ENCODE measurements around the gene ZNF555.

The ZNF555 gene

GRCh38 chr19:2824129-2824528, 17.1 kb upstream of the ZNF555 start:
- Histone ChIP-seq H3K27ac (no peak overlapping the region), H3K27me3 (peaks cover 4% of the 10 kb centered on the region), H3K4me1 (ENCODE audit: control insufficient read depth in 1 of 2, insufficient read depth in 1 of 2, low read depth in 1 of 2, low read length in 1 of 2) (peaks cover 10 to 12% of the 10 kb centered on the region in 2 experiments), H3K4me3 (ENCODE audit: low read depth in 1 of 2, low read length in 1 of 2) (no peak overlapping the region), H3K9me3 (peaks cover 3% of the 10 kb centered on the region), H3K36me3 (peaks cover 3% of the 10 kb centered on the region)
- TF ChIP-seq CTCF (IDR thresholded peaks at IDR 0.05) = no peak

GRCh38 chr19:2827022-2827421, 14.3 kb upstream of the ZNF555 start:
- H3K4me1 ChIP-seq (ENCODE audit: control insufficient read depth in 1 of 2, insufficient read depth in 1 of 2, low read depth in 1 of 2, low read length in 1 of 2) = no peaks in the 10 kb centered on the region
- no peak for TF ChIP-seq CTCF (IDR thresholded peaks at IDR 0.05)
- H3K9me3 ChIP-seq = peaks cover 5% of the 10 kb centered on the region
- no peak overlapping the region for H3K4me3 ChIP-seq (ENCODE audit: low read depth in 1 of 2, low read length in 1 of 2)
- no peaks in the 10 kb centered on the region for H3K27me3 ChIP-seq
- H3K27ac ChIP-seq = no peak overlapping the region
- H3K36me3 ChIP-seq = peaks cover 3% of the 10 kb centered on the region

- Histone ChIP-seq H3K9me3 (peaks cover 8% of the 10 kb centered on the region), H3K4me1 (ENCODE audit: control insufficient read depth in 1 of 2, insufficient read depth in 1 of 2, low read depth in 1 of 2, low read length in 1 of 2) (no peaks in the 10 kb centered on the region), H3K27me3 (no peaks in the 10 kb centered on the region), H3K4me3 (ENCODE audit: low read depth in 1 of 2, low read length in 1 of 2) (no peak overlapping the region), H3K27ac (no peak overlapping the region), H3K36me3 (peaks cover 3% of the 10 kb centered on the region)
- TF ChIP-seq CTCF (IDR thresholded peaks at IDR 0.05) = no peak
Measured at GRCh38 chr19:2827840-2828489, 13.3 kb upstream of the ZNF555 start.

GRCh38 chr19:2834294-2834871, 6.9 kb upstream of the ZNF555 start:
- H3K27ac ChIP-seq = no peak overlapping the region
- H3K4me1 ChIP-seq (ENCODE audit: control insufficient read depth in 1 of 2, insufficient read depth in 1 of 2, low read depth in 1 of 2, low read length in 1 of 2) = no peaks in the 10 kb centered on the region
- H3K27me3 ChIP-seq = no peaks in the 10 kb centered on the region
- no peak for TF ChIP-seq CTCF (IDR thresholded peaks at IDR 0.05)
- no peak overlapping the region for H3K4me3 ChIP-seq (ENCODE audit: low read depth in 1 of 2, low read length in 1 of 2)
- no peaks in the 10 kb centered on the region for H3K36me3 ChIP-seq
- peaks cover 41% of the 10 kb centered on the region for H3K9me3 ChIP-seq

- Histone ChIP-seq H3K9me3 (peaks cover 37% of the 10 kb centered on the region), H3K4me1 (ENCODE audit: control insufficient read depth in 1 of 2, insufficient read depth in 1 of 2, low read depth in 1 of 2, low read length in 1 of 2) (peaks cover 14 to 15% of the 10 kb centered on the region in 2 experiments), H3K36me3 (no peaks in the 10 kb centered on the region), H3K27ac (no peak overlapping the region), H3K27me3 (peaks cover 11% of the 10 kb centered on the region), H3K4me3 (ENCODE audit: low read depth in 1 of 2, low read length in 1 of 2) (no peak overlapping the region)
- no peak for TF ChIP-seq CTCF (IDR thresholded peaks at IDR 0.05)
Measured at GRCh38 chr19:2837430-2837829, 3.8 kb upstream of the ZNF555 start.

Measured in neutrophil (primary cell).